ENCODE data around the gene TNFSF13B.

Gene TNFSF13B

DNA sequence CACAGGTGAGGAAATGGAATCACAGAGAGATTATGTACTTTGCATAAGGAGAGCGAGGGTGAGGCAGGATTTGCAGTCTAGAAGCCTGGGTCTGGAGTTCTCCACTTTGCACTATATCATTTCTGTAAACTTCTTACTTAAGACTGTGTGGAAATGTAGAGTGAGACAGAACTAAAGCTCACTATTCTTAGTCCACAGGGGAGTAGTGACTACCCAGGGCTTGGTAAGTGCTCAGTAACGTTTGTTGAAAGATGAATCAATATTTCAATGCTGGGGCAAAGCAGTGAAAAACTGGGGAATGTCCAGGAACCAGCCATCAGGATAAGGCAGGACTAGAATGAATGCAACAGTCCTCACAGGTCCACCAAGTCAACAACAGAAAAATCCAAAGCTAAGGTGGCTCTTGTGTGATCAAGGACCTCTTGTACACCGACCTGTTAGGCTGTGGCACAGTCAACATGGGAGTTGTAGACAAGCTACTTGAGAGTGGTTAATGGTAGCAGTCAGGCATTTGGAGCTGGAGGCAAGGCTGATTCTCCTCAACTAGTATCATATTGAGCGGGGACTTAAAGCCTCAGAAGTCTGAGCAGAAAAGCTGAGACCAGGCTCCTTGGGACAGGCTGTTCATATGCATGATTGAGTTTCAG, 929 bp upstream of the TNFSF13B start:
- no peaks in the 10 kb centered on the region for H3K27me3 ChIP-seq (ENCODE audit: control insufficient read depth, low read length)
- no peak overlapping the region for H3K27ac ChIP-seq (ENCODE audit: low read depth, low read length)
- no peak overlapping the region for H3K4me3 ChIP-seq (ENCODE audit: low read length)
- H3K9me3 ChIP-seq (ENCODE audit: control insufficient read depth, insufficient read depth, low read length), result no peaks in the 10 kb centered on the region
- no peaks in the 10 kb centered on the region for H3K79me2 ChIP-seq (ENCODE audit: control insufficient read depth, low read length)
- no peaks in the 10 kb centered on the region for H3F3A ChIP-seq (ENCODE audit: control insufficient read depth, insufficient read depth)
- peaks cover 21% of the 10 kb centered on the region for H3K4me1 ChIP-seq (ENCODE audit: control insufficient read depth, low read length)
- no peak overlapping the region for H3K4me2 ChIP-seq (ENCODE audit: low read length)
- no peaks in the 10 kb centered on the region for H3K9me2 ChIP-seq (replicated peaks; ENCODE audit: control insufficient read depth, low read length)
- H4K20me1 ChIP-seq (ENCODE audit: control insufficient read depth, insufficient read depth, low read depth, low read length), result no peaks in the 10 kb centered on the region
- TF ChIP-seq EZH2phosphoT487 (IDR thresholded peaks at IDR 0.05; ENCODE audit: borderline replicate concordance, low read length), result no peak
- no peaks in the 10 kb centered on the region for H3K36me3 ChIP-seq (ENCODE audit: control insufficient read depth, low read length)

DNA sequence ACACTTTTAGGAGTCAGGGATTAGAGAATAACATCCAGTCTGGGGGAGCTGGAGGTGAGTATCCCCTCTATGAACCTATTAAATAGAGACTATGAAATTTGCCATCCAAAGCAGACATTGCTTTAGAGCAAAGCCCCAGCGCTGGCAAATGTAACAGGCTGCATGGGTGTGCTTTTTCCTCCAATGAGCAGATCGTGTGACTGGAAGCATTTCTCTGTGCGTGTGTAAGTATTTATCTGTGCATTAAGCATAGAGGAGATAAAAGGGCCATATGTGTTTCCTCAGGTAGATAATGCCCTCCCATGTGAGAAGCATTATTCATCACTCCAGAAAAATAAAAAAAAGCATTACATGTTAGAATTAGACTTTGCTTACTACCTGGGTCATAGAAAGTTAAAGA, 924 bp downstream of the TNFSF13B start:
- Histone ChIP-seq H3K27ac (ENCODE audit: low read depth, low read length) (no peak overlapping the region), H3K36me3 (ENCODE audit: control insufficient read depth, low read length) (no peaks in the 10 kb centered on the region), H3K27me3 (ENCODE audit: control insufficient read depth, low read length) (no peaks in the 10 kb centered on the region), H3K9me3 (ENCODE audit: control insufficient read depth, insufficient read depth, low read length) (no peaks in the 10 kb centered on the region), H3K4me3 (ENCODE audit: low read length) (peak overlapping the region; percentile 43; the same call in 1 of the 2 replicates), H4K20me1 (ENCODE audit: control insufficient read depth, insufficient read depth, low read depth, low read length) (no peaks in the 10 kb centered on the region), H3K4me1 (ENCODE audit: control insufficient read depth, low read length) (peaks cover 21% of the 10 kb centered on the region), H3K9me2 (replicated peaks; ENCODE audit: control insufficient read depth, low read length) (no peaks in the 10 kb centered on the region), H3K79me2 (ENCODE audit: control insufficient read depth, low read length) (no peaks in the 10 kb centered on the region), H3K4me2 (ENCODE audit: low read length) (peak overlapping the region; percentile 56), H3F3A (ENCODE audit: control insufficient read depth, insufficient read depth) (no peaks in the 10 kb centered on the region)
- TF ChIP-seq, protein P1, sequence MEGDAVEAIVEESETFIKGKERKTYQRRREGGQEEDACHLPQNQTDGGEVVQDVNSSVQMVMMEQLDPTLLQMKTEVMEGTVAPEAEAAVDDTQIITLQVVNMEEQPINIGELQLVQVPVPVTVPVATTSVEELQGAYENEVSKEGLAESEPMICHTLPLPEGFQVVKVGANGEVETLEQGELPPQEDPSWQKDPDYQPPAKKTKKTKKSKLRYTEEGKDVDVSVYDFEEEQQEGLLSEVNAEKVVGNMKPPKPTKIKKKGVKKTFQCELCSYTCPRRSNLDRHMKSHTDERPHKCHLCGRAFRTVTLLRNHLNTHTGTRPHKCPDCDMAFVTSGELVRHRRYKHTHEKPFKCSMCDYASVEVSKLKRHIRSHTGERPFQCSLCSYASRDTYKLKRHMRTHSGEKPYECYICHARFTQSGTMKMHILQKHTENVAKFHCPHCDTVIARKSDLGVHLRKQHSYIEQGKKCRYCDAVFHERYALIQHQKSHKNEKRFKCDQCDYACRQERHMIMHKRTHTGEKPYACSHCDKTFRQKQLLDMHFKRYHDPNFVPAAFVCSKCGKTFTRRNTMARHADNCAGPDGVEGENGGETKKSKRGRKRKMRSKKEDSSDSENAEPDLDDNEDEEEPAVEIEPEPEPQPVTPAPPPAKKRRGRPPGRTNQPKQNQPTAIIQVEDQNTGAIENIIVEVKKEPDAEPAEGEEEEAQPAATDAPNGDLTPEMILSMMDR (IDR thresholded peaks at IDR 0.05; ENCODE audit: low read depth, low read length, poor library complexity, severe bottlenecking), result no peak
- no peak for TF ChIP-seq EZH2phosphoT487 (IDR thresholded peaks at IDR 0.05; ENCODE audit: borderline replicate concordance, low read length)

DNA sequence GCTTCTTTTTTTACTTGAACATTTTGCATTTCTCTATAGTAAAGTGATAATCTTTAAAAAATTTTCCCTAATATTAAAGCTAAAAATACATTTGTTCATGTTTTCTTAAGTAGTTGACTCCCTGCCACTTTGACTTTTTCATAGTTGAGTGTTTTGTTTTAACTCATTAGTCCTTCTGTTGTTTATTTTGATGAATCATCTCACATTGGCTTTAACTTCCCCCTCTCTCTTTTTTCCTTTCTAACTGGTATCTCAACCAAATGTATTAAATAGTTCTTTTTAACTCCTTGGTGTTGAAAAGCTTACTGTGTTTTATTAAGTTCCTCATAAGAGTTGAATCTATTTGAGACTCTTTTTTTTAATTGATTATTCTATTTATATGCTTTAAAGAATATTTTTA, 2.8 kb downstream of the TNFSF13B start:
- no peak for TF ChIP-seq EZH2phosphoT487 (IDR thresholded peaks at IDR 0.05; ENCODE audit: borderline replicate concordance, low read length)
- TF ChIP-seq, protein P1 (IDR thresholded peaks at IDR 0.05; ENCODE audit: low read depth, low read length, poor library complexity, severe bottlenecking), result no peak
- Histone ChIP-seq H3K9me2 (replicated peaks; ENCODE audit: control insufficient read depth, low read length) (no peaks in the 10 kb centered on the region), H3F3A (ENCODE audit: control insufficient read depth, insufficient read depth) (no peaks in the 10 kb centered on the region), H3K9me3 (ENCODE audit: control insufficient read depth, insufficient read depth, low read length) (no peaks in the 10 kb centered on the region), H3K36me3 (ENCODE audit: control insufficient read depth, low read length) (no peaks in the 10 kb centered on the region), H4K20me1 (ENCODE audit: control insufficient read depth, insufficient read depth, low read depth, low read length) (no peaks in the 10 kb centered on the region), H3K27me3 (ENCODE audit: control insufficient read depth, low read length) (no peaks in the 10 kb centered on the region), H3K27ac (ENCODE audit: low read depth, low read length) (no peak overlapping the region), H3K4me2 (ENCODE audit: low read length) (no peak overlapping the region), H3K4me1 (ENCODE audit: control insufficient read depth, low read length) (peaks cover 13% of the 10 kb centered on the region), H3K79me2 (ENCODE audit: control insufficient read depth, low read length) (no peaks in the 10 kb centered on the region), H3K4me3 (ENCODE audit: low read length) (no peak overlapping the region)

DNA sequence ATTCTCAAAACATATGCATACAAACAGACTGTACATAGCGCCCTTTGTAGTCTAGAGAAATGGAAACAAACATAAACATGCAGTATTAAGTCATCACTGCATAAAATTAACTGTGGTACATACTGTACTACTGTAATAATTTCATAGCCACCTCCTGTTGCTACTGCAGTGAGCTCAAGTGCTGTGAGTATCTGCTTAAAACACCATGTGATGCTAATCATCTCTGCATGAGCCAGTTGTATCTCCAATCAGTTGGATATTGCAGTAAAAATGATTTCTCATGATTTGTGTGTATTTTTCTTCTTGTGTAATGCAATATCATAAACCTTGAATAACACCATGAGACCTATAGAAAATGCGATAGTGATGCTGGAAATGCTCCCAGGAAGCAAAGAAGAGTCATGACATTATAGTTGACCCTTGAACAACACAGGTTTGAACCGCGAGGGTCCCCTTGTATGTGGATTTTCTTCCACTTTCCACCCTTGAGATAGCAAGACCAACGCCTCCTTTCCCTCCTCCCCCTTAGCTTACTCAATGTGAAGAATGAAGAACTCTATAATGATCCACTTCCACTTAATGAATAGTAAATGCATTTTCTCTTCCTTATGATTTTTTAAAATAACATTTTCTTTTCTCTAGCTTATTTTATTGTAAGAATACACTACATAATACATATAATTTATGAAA, 4.1 kb downstream of the TNFSF13B start:
- no peaks in the 10 kb centered on the region for H3F3A ChIP-seq (ENCODE audit: control insufficient read depth, insufficient read depth)
- TF ChIP-seq, protein P1 (IDR thresholded peaks at IDR 0.05; ENCODE audit: low read depth, low read length, poor library complexity, severe bottlenecking), result no peak
- TF ChIP-seq EZH2phosphoT487 (IDR thresholded peaks at IDR 0.05; ENCODE audit: borderline replicate concordance, low read length), result no peak
- peaks cover 13% of the 10 kb centered on the region for H3K4me1 ChIP-seq (ENCODE audit: control insufficient read depth, low read length)
- H3K4me3 ChIP-seq (ENCODE audit: low read length), result no peak overlapping the region
- H3K9me2 ChIP-seq (replicated peaks; ENCODE audit: control insufficient read depth, low read length), result no peaks in the 10 kb centered on the region
- H3K4me2 ChIP-seq (ENCODE audit: low read length), result no peak overlapping the region
- H3K27me3 ChIP-seq (ENCODE audit: control insufficient read depth, low read length), result no peaks in the 10 kb centered on the region
- H3K9me3 ChIP-seq (ENCODE audit: control insufficient read depth, insufficient read depth, low read length), result no peaks in the 10 kb centered on the region
- H3K27ac ChIP-seq (ENCODE audit: low read depth, low read length), result no peak overlapping the region
- H3K36me3 ChIP-seq (ENCODE audit: control insufficient read depth, low read length), result no peaks in the 10 kb centered on the region
- H3K79me2 ChIP-seq (ENCODE audit: control insufficient read depth, low read length), result no peaks in the 10 kb centered on the region
- H4K20me1 ChIP-seq (ENCODE audit: control insufficient read depth, insufficient read depth, low read depth, low read length), result no peaks in the 10 kb centered on the region
